Stimulated activated naive CD8-positive, alpha-beta T cell treated with anti-CD3 and anti-CD28 coated beads, Interleukin-15, amount 100 ng/mL, for 72 hours (primary cell): ENCODE data around the gene DEF6.
"Not testable (repeated sequence)": the region's sequence is repeated elsewhere in the genome, so short reads cannot be mapped to it uniquely, and the experiment has no call there.

Experiments
- ATAC-seq: fragments of 150-1000 bp; cut with Tn5 transposase; 2 replicates; pipeline ENCODE4 v1.10.0; 2021; ENCODE audit warnings: mild to moderate bottlenecking, moderate library complexity
- DNase-seq, 2 donors: peaks; one replicate each; pipeline ENCODE4 v3.0.0; 2021 to 2022
- H3K27ac Mint-ChIP-seq, 2 donors: one replicate each; pipeline ENCODE4 v1.8.0; 2022; ENCODE audit warnings: mild to moderate bottlenecking in 2 of 2, mixed read lengths in 2 of 2, moderate library complexity in 2 of 2
- H3K27me3 Mint-ChIP-seq: one replicate; pipeline ENCODE4 v1.8.0; 2022; ENCODE audit warnings: mixed read lengths
- H3K4me1 Mint-ChIP-seq: one replicate; pipeline ENCODE4 v1.8.0; 2022; ENCODE audit warnings: mild to moderate bottlenecking, mixed read lengths
- H3K4me3 Mint-ChIP-seq, 2 donors: one replicate each; pipeline ENCODE4 v1.8.0; 2022; ENCODE audit warnings: mild to moderate bottlenecking in 2 of 2, mixed read lengths in 2 of 2, moderate library complexity in 1 of 2
- H3K9me3 Mint-ChIP-seq, 2 donors: one replicate each; pipeline ENCODE4 v1.8.0; 2022; ENCODE audit warnings: mixed read lengths in 2 of 2

The DEF6 gene

DNA sequence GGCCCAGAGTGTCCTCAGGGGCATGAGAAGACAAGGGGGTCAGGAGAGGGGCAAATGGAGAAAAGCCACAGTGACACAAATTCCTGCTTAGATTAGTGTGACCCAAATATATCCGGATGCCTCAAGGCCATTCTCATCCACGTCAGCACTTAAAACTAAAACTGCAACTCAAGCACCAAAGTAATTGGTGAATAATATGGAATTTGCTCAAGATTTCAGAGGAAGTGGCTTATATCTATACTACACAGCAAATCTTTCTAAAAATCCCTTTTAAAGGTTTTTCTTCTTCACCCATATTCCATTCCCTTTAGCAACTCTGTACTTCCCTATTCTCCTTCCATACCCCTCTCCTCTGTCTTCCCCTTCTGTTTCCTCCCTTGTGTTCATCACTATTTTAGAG is 15.2 kb downstream of the DEF6 start:
- no peak for ATAC-seq
- Mint-ChIP-seq H3K27ac (peak overlapping the region in 1 of 2 donors; percentile 9), H3K9me3 (no peaks in the 10 kb centered on the region), H3K27me3 (no peaks in the 10 kb centered on the region), H3K4me3 (peak overlapping the region; percentile 77), H3K4me1 (peaks cover 96% of the 10 kb centered on the region)
- no peak for DNase-seq

DNA sequence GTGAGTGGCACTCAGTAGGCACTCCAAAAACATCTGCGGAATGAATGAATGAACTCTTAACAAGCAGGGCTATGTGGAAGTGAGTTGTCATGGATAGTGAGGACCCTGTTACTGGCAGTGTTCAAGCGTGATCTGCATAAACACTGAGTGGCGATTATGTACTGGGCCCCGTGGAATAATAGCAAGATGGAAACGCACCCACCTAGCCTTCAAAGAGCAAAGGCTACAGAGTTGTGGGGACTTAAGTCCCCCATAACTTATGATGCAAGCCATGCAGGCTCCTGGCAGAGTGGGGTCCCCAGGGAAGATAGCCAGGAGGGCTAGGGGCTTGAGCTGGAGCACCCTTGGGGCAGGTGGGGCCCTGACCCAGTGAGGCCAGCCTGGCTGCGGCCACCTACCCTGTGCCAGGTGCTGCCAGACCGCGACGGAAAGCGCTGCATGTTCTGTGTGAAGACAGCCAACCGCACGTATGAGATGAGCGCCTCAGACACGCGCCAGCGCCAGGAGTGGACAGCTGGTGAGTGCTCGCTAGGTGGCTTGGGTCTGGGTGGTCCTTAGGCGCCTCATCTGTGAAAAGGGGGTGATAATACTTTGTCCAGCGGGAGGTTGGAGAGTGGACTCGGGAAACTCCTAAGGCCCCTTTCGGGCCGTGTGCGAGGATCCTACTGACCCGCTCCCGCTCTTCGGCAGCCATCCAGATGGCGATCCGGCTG is 20.0 kb downstream of the DEF6 start:
- peaks cover 59% of the 10 kb centered on the region for H3K4me1 Mint-ChIP-seq
- no peak overlapping the region for H3K4me3 Mint-ChIP-seq
- DNase-seq, result no peak
- H3K27ac Mint-ChIP-seq, result peak overlapping the region in 1 of 2 donors; percentile 96
- ATAC-seq, result no peak
- no peaks in the 10 kb centered on the region for H3K9me3 Mint-ChIP-seq
- no peaks in the 10 kb centered on the region for H3K27me3 Mint-ChIP-seq

DNA sequence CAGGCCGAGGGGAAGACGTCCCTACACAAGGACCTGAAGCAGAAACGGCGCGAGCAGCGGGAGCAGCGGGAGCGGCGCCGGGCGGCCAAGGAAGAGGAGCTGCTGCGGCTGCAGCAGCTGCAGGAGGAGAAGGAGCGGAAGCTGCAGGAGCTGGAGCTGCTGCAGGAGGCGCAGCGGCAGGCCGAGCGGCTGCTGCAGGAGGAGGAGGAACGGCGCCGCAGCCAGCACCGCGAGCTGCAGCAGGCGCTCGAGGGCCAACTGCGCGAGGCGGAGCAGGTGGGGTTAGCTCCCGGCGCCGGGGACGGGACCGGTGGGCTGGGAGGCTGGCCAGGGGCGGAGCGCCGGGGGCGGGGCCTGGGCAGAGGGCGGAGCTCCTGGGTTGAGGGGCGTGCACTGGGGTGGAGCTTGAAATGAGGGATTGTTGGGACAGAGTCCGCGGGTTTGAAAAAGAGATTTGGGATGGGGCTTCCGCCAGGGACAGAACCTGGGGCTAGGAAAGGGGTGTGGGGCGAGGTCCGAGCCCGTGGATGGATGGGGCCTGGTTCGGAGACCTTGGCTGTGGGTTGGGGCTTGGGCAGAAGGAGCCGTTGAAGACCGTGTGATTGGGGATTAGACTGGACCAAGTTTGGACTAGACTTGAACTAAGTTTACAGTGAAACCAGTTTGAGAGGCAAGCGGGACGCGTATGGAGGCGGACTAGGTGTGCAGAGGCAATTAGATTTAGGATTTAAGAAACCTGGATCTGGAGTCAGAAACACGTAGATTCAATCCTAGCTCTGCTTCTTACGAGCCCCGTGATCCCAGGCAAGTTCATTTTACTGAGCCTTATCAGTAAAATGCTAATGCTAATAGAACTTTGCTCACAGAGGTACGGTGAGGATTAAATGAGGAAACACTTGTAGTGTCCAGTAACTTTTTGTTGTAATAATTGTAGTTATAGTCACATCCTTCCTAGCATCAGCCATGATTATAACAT is 20.9 kb downstream of the DEF6 start:
- Mint-ChIP-seq H3K4me1 (peaks cover 50% of the 10 kb centered on the region), H3K27ac (peak overlapping the region in 1 of 2 donors; percentile 96), H3K4me3 (no peak overlapping the region), H3K27me3 (no peaks in the 10 kb centered on the region), H3K9me3 (no peaks in the 10 kb centered on the region)
- DNase-seq (no peak), ATAC-seq (no peak)

DNA sequence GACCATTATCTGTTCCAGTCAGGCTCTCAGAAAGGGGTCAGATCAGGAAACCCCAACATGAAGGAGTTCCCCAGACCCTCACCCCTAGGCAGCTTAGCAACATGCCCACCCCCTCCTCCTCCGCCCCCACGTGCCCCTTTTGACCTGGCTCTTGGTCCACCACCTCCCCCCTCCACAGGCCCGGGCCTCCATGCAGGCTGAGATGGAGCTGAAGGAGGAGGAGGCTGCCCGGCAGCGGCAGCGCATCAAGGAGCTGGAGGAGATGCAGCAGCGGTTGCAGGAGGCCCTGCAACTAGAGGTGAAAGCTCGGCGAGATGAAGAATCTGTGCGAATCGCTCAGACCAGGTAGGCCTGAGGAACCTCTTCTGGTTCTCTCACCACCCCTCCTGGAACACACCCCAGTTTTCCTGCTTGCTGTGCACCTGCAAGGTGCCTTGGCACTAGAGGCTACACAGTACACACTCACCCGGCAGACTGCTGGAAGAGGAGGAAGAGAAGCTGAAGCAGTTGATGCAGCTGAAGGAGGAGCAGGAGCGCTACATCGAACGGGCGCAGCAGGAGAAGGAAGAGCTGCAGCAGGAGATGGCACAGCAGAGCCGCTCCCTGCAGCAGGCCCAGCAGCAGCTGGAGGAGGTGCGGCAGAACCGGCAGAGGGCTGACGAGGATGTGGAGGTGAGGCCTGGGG is 21.9 kb downstream of the DEF6 start:
- ATAC-seq, result no peak
- Mint-ChIP-seq H3K4me1 (peaks cover 40% of the 10 kb centered on the region), H3K4me3 (no peak overlapping the region), H3K27ac (peak overlapping the region in 1 of 2 donors; percentile 36), H3K9me3 (no peaks in the 10 kb centered on the region), H3K27me3 (no peaks in the 10 kb centered on the region)
- DNase-seq, result no peak

DNA sequence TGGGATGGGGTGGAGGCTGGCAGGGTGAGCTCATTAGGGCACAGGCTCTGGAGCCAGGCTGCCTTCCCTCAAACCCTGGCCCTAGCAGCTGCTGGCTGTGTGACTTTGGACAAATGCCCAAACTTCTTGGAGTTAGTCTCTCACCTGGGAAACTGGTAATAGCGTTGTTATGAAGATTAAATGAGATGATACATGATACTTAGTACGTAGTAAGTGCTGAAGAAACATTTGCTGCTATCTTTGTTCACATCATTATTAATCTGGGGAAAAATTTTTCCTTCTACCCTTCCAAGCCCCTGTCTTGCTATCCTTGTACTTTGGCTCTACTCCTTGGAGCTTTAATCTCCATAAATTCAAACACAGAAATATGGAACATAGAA is 22.4 kb downstream of the DEF6 start:
- no peak for DNase-seq
- H3K4me3 Mint-ChIP-seq, result no peak overlapping the region
- H3K27me3 Mint-ChIP-seq, result no peaks in the 10 kb centered on the region
- no peaks in the 10 kb centered on the region for H3K9me3 Mint-ChIP-seq
- H3K4me1 Mint-ChIP-seq, result peaks cover 35% of the 10 kb centered on the region
- ATAC-seq, result no peak
- H3K27ac Mint-ChIP-seq, result no peak overlapping the region

DNA sequence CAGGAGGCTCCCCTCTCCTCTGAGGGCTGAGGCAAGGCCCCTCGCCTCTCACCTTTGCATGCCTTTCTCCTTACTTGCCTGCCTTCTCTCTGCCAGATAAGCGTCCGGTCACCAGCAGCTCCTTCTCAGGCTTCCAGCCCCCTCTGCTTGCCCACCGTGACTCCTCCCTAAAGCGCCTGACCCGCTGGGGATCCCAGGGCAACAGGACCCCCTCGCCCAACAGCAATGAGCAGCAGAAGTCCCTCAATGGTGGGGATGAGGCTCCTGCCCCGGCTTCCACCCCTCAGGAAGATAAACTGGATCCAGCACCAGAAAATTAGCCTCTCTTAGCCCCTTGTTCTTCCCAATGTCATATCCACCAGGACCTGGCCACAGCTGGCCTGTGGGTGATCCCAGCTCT is 23.5 kb downstream of the DEF6 start:
- H3K9me3 Mint-ChIP-seq, result no peaks in the 10 kb centered on the region
- H3K4me1 Mint-ChIP-seq, result peaks cover 26% of the 10 kb centered on the region
- no peak overlapping the region for H3K4me3 Mint-ChIP-seq
- ATAC-seq (no peak), DNase-seq (no peak)
- peak overlapping the region in 1 of 2 donors; percentile 90 for H3K27ac Mint-ChIP-seq
- H3K27me3 Mint-ChIP-seq, result no peaks in the 10 kb centered on the region

DNA sequence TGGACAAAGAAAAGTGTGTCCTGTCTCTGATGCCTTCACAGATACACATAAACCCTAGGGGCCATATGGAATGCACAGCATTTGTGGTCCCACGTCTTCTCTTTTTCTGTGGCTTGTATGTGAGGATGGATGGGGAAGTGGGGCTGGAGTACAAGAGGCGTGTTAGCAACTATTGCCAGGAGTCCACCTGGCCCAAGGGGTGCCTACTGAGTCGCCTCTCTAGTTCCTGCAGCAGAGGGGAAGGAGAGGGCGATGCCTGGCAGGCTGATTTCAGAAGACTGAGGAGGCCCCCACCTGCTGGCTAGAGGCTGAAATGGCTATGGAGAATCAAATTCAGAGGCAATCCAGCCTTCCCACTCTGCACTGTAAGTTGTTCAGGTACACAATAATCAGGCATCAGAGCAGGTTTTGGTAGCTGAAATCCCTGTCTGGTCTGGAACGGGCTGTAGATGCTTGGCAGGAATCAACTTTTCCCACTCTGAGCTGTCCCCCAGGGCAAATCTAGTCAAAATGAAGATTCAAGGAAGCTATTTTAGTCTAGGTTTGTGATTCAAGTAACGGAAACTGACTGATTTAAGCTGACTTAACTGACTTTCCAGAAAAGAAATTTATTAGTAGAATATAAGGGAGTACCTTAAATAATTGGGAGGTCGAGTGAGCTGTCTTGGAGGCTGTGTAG is 29.9 kb downstream of the DEF6 start:
- DNase-seq (peak; percentile 56 to 75), ATAC-seq (peak; percentile 95)
- peak overlapping the region in 1 of 2 donors; percentile 24 for H3K4me3 Mint-ChIP-seq
- peak overlapping the region; percentile 79 to 90 for H3K27ac Mint-ChIP-seq
- H3K27me3 Mint-ChIP-seq, result no peaks in the 10 kb centered on the region
- no peaks in the 10 kb centered on the region for H3K9me3 Mint-ChIP-seq
- H3K4me1 Mint-ChIP-seq, result peaks cover 20% of the 10 kb centered on the region

DNA sequence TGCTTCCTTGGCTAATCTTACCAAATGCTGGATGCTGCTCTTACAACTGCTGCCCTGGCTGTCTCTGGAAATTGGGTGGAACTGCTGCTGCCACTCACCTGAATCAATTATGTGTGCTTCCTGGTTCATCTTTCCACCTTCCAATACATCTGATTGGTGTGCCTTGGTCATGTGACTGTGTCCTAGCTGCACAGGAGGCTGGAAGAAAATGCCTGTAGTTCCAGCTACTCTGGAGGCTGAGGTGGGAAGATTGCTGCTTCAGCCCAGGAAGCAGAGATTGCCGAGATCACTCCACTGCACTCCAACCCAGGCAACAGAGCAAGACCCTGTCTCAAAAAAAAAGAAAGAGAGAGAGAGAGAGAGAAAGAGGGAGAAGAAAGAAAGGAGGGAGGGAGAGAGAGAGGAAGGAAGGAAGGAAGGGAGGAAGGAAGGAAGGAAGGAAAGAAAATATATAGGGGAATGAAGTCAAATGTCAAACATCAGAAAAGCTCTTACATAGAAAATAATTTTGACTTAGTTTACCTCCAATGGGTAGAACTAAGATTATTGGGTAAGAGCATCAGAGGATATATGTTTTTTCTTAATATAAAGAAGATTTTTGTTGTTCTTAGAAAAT is 30.6 kb downstream of the DEF6 start:
- ATAC-seq (no peak), DNase-seq (no peak)
- no peaks in the 10 kb centered on the region for H3K9me3 Mint-ChIP-seq
- H3K4me3 Mint-ChIP-seq, result no peak overlapping the region
- H3K27me3 Mint-ChIP-seq, result no peaks in the 10 kb centered on the region
- peaks cover 20% of the 10 kb centered on the region for H3K4me1 Mint-ChIP-seq
- H3K27ac Mint-ChIP-seq, result peak overlapping the region; percentile 1 to 4

DNA sequence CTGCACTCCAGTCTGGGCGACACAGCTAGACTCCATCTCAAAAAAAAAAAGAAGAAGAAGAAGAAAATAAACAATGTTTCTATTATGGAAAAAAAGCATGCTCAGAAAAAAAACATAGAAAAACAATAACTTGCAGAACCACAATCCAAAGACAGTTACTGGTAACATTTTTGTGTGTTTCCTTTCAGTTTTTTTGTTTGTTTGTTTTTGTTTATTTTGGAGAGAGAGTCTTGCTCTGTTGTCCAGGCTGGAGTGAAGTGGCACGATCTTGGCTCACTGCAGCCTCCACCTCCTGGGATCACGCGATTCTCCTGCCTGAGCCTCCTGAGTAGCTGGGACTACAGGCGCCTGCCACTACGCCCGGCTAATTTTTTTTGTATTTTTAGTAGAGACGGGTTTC is 31.3 kb downstream of the DEF6 start:
- H3K27ac Mint-ChIP-seq, DNase-seq, H3K9me3 Mint-ChIP-seq, H3K4me3 Mint-ChIP-seq, ATAC-seq, H3K27me3 Mint-ChIP-seq: not testable (repeated sequence)
- peaks cover 20% of the 10 kb centered on the region for H3K4me1 Mint-ChIP-seq

DNA sequence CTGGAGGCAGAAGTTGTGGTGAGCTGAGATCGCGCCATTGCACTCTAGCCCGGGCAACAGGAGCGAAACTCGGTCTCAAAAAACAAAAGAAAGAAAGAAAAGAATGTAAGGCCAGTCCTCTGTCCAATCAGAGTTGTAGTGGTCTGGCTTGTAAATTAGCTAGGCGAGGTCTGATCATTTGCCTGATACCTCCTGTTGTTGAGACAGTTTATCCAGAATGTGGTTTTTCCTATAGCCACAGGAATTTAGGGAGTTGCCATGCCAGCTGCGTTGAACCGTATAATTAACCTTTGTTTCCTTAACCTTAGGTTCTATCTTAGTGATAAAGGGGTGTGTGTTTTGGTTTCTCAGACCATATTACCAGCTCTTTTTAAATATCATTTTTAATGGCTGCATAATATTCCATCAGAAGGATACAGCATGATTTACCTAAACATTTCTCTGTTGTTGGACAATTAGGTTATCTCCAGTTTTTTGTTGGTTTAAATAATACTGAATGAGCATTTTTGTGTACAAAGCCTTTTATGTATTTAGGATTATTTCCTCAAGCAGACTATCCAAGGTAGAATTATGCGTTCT is 33.0 kb downstream of the DEF6 start:
- DNase-seq (no peak), ATAC-seq (no peak)
- no peak overlapping the region for H3K4me3 Mint-ChIP-seq

DNA sequence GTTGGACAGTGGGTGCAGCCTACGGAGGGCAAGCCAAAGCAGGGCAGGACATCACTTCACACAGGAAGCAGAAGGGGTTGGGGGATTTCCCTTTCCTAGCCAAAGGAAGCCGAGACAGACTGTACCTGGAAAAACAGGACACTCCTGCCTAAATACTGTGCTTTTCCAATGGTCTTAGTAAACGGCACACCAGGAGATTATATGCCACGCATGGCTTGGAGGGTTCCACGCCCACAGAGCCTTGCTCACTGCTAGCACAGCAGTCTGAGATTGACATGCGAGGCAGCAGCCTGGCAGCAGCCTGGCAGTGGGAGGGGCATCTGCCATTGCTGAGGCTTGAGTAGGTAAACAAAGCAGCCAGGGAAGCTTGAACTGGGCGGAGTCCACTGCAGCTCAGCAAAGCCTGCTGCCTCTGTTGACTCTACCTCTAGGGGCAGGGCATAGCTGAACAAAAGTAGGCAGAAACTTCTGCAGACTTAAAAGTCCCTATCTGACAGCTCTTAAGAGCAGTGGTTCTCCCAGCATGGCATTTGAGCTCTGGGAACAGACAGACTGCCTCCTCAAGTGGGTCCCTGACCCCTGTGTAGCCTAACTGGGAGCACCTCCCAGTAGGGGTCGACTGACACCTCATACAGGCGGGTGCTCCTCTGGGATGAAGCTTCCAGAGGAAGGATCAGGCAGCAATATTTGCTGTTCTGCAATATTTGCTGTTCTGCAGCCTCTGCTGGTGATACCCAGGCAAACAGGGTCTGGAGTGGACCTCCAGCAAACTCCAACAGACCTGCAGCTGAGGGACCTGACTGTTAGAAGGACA is 34.7 kb downstream of the DEF6 start:
- Mint-ChIP-seq H3K4me1 (peaks cover 19% of the 10 kb centered on the region), H3K4me3 (peak overlapping the region in 1 of 2 donors; percentile 45), H3K27ac (peak overlapping the region in 1 of 2 donors; percentile 86), H3K27me3 (peaks cover 12% of the 10 kb centered on the region), H3K9me3 (peaks cover 0 to 12% of the 10 kb centered on the region in 2 donors)
- DNase-seq (peak; percentile 40 to 48), ATAC-seq (peak; percentile 74)

More for the DNA sequence above, 33.0 kb downstream of the DEF6 start:
- Mint-ChIP-seq H3K9me3 (peaks cover 0 to 10% of the 10 kb centered on the region in 2 donors), H3K4me1 (peaks cover 20% of the 10 kb centered on the region), H3K27ac (no peak overlapping the region), H3K27me3 (peaks cover 8% of the 10 kb centered on the region)

DNA sequence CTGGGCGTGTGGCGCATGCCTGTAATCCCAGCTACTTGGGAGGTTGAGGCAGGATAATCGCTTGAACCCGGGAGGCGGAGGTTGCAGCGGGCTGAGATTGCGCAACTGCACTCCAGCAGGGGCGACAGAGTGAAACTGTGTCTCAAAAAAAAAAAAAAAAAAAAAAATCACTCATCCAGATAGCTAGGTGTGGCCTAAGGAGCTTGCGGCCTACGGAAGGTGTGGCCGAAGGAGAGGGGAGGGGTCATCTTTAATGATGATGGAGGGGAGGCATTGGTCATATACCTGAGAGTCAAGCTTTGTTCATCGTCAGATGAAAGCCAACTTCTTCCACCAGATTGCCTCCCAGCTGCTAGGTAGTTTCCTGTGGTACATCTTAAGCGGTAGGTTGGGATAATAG is 43.9 kb downstream of the DEF6 start:
- H3K4me1 Mint-ChIP-seq, result peaks cover 44% of the 10 kb centered on the region
- ATAC-seq (no peak), DNase-seq (no peak)
- no peaks in the 10 kb centered on the region for H3K9me3 Mint-ChIP-seq
- no peak overlapping the region for H3K27ac Mint-ChIP-seq
- no peaks in the 10 kb centered on the region for H3K27me3 Mint-ChIP-seq
- H3K4me3 Mint-ChIP-seq, result no peak overlapping the region

DNA sequence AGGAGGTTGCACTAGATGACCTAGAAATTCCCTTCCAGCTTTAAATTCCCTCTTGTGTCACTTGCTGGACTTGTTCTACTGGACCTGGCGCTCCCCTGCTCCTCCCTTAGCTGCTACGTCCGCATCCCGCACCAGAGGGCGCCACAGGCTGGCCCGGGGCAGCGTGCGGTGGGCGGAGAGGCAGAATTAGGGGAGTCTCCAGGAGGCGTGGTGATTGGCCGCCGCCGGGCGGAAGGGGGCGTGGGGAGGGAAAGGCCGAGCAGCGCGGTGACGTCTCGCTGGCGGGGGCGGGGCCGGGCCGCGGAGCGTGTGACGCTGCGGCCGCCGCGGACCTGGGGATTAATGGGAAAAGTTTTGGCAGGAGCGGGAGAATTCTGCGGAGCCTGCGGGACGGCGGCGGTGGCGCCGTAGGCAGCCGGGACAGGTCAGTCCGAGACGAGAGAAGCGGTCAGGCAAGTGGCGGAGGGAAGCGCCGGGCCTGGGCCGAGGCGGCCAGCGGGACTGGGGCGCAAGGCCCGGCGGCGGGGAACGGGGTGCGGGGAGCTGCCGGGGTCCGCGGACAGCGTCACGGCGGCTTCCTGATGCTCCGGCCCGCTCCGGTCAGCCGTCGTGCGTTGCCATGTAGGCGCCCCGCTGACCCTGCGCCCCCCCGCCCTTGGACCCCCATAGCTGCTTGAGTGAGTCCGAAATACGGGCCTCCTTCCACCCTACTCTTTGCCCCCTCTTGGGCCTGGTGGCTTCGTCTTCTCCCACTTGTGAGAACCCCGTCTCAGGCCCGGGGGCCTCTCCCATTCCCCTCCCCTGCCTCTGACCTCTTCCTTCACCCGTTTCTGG is 44.9 kb downstream of the DEF6 start, which contains the start of gene PPARD:
Gene PPARD (plus strand): TSS at position 301 of the 834 bp plus-strand sequence. CDS start 68,530 bp downstream, outside the sequence.
- peak within 1 kb of the TSS; percentile 92 to 94 for H3K4me3 Mint-ChIP-seq
- H3K27me3 Mint-ChIP-seq, result no peaks in the 10 kb centered on the region
- DNase-seq (peak; percentile 97 to 99), ATAC-seq (peak; percentile 98)
- peak within 1 kb of the TSS; percentile 91 to 96 for H3K27ac Mint-ChIP-seq
- no peaks in the 10 kb centered on the region for H3K9me3 Mint-ChIP-seq
- peaks cover 40% of the 10 kb centered on the region for H3K4me1 Mint-ChIP-seq
